ENCODE data around the gene SPOCD1.

SPOCD1 gene

GRCh38 chr1:31768407-31768907 is 47.4 kb downstream of the SPOCD1 start:
- DNase-seq (ENCODE audit: low read depth), result no peak
- H3K4me3 ChIP-seq (replicated peaks; ENCODE audit: low read depth, low read length), result no peak overlapping the region
- no peak for TF ChIP-seq CTCF (IDR thresholded peaks at IDR 0.05; ENCODE audit: low read length, missing control alignments)

GRCh38 chr1:31767225-31767624 is 48.6 kb downstream of the SPOCD1 start:
- TF ChIP-seq CTCF (IDR thresholded peaks at IDR 0.05; ENCODE audit: low read length, missing control alignments), result no peak
- no peak overlapping the region for H3K4me3 ChIP-seq (replicated peaks; ENCODE audit: low read depth, low read length)
- DNase-seq (ENCODE audit: low read depth), result no peak

GRCh38 chr1:31765516-31765915 is 50.3 kb downstream of the SPOCD1 start:
- no peak overlapping the region for H3K4me3 ChIP-seq (replicated peaks; ENCODE audit: low read depth, low read length)
- TF ChIP-seq CTCF (IDR thresholded peaks at IDR 0.05; ENCODE audit: low read length, missing control alignments), result no peak
- no peak for DNase-seq (ENCODE audit: low read depth)

GRCh38 chr1:31765041-31765467 is 50.8 kb downstream of the SPOCD1 start:
- peak; percentile 46 for TF ChIP-seq CTCF (IDR thresholded peaks at IDR 0.05; ENCODE audit: low read length, missing control alignments)
- no peak overlapping the region for H3K4me3 ChIP-seq (replicated peaks; ENCODE audit: low read depth, low read length)
- peak; percentile 39 for DNase-seq (ENCODE audit: low read depth)

- no peak for TF ChIP-seq CTCF (IDR thresholded peaks at IDR 0.05; ENCODE audit: low read length, missing control alignments)
- no peak for DNase-seq (ENCODE audit: low read depth)
- peak within 1 kb of the TSS; percentile 50 for H3K4me3 ChIP-seq (replicated peaks; ENCODE audit: low read depth, low read length)
These were observed 51.3 kb downstream of the SPOCD1 start, which contains the start of gene ADGRB2 for GRCh38 chr1:31764312-31765040. Gene ADGRB2 (minus strand): TSS chr1:31764340. CDS start chr1:31757221, 7,119 bp downstream.

- TF ChIP-seq CTCF (IDR thresholded peaks at IDR 0.05; ENCODE audit: low read length, missing control alignments), result no peak
- H3K4me3 ChIP-seq (replicated peaks; ENCODE audit: low read depth, low read length), result peak overlapping the region; percentile 50
- DNase-seq (ENCODE audit: low read depth), result no peak
These were observed 52.0 kb downstream of the SPOCD1 start for GRCh38 chr1:31763671-31764311.
